ENCODE measurements around the gene CARMIL3.

DNA sequence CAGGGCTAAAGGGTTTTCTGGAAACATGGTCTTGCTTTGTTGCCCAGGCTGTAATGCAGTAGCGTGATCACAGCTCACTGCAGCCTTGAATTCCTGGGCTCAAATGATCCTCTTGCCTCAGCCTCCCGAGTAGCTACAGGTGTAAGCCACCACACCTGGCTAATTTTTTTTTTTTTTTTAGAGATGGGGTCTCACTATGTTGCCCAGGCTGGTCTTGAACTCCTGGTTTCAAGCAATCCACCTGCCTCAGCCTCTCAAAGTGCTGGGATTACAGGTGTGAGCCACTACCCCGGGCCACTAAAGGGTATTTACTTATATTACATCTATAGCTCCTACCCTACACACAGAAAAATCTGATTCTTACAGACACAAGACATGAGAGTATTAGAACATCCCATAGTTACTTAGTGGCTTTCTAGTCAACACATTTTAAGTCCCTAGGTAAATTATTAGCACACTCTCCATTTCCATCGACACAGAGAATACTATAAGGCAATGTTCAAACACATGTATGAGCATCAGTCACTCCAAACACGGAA lies 56.6 kb downstream of the CARMIL3 start:
- TF ChIP-seq, protein P1, sequence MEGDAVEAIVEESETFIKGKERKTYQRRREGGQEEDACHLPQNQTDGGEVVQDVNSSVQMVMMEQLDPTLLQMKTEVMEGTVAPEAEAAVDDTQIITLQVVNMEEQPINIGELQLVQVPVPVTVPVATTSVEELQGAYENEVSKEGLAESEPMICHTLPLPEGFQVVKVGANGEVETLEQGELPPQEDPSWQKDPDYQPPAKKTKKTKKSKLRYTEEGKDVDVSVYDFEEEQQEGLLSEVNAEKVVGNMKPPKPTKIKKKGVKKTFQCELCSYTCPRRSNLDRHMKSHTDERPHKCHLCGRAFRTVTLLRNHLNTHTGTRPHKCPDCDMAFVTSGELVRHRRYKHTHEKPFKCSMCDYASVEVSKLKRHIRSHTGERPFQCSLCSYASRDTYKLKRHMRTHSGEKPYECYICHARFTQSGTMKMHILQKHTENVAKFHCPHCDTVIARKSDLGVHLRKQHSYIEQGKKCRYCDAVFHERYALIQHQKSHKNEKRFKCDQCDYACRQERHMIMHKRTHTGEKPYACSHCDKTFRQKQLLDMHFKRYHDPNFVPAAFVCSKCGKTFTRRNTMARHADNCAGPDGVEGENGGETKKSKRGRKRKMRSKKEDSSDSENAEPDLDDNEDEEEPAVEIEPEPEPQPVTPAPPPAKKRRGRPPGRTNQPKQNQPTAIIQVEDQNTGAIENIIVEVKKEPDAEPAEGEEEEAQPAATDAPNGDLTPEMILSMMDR (IDR thresholded peaks at IDR 0.05) = no peak
- TF ChIP-seq POLR2A (IDR thresholded peaks at IDR 0.05) (no peak), EP300 (IDR thresholded peaks at IDR 0.05) (no peak)
